Smooth muscle cell (in vitro differentiated cells): ENCODE measurements around the gene TRIM61. TPM values are rescaled to one million over a fixed set of nuclear protein-coding genes. Genes with fewer than 3 reads are reported as not detected.
"Not testable (repeated sequence)": the region's sequence is repeated elsewhere in the genome, so short reads cannot be mapped to it uniquely, and the experiment has no call there.

Experiments
- DNase-seq: peaks from one replicate; lab custom pipeline; 2025; ENCODE audit not compliant: unreplicated experiment; lab: John Stamatoyannopoulos, UW
- H2AFZ ChIP-seq: fragments of 200-600 bp; sonication (generic); 2 replicates; pipeline ENCODE4 v1.6.0; 2016; ENCODE audit warnings: antibody characterized with exemption, low read depth, mild to moderate bottlenecking
- H3F3A ChIP-seq: fragments of 200-600 bp; sonication (generic); 2 replicates; pipeline ENCODE4 v1.6.0; 2017; ENCODE audit warnings: antibody characterized with exemption, low read depth
- H3K27ac ChIP-seq: fragments of 200-600 bp; sonication (generic); 2 replicates; pipeline ENCODE4 v1.5.1; 2016; ENCODE audit warnings: low read depth, mild to moderate bottlenecking
- H3K27me3 ChIP-seq: fragments of 200-600 bp; sonication (generic); 2 replicates; pipeline ENCODE4 v1.6.1; 2016; ENCODE audit warnings: low read depth, mild to moderate bottlenecking
- H3K36me3 ChIP-seq: fragments of 200-600 bp; sonication (generic); 2 replicates; pipeline ENCODE4 v1.5.1; 2016; ENCODE audit warnings: low read depth
- H3K4me1 ChIP-seq: fragments of 200-600 bp; sonication (generic); 2 replicates; pipeline ENCODE4 v1.5.1; 2016; ENCODE audit warnings: low read depth
- H3K4me2 ChIP-seq: fragments of 200-600 bp; sonication (generic); 2 replicates; pipeline ENCODE4 v1.6.0; 2016; ENCODE audit warnings: mild to moderate bottlenecking
- H3K4me3 ChIP-seq: fragments of 200-600 bp; sonication (generic); 2 replicates; pipeline ENCODE4 v1.5.1; 2016; ENCODE audit warnings: mild to moderate bottlenecking
- H3K79me2 ChIP-seq: fragments of 200-600 bp; sonication (generic); 2 replicates; pipeline ENCODE4 v1.6.0; 2016; ENCODE audit warnings: low read depth, mild to moderate bottlenecking
- H3K9ac ChIP-seq: fragments of 200-600 bp; sonication (generic); 2 replicates; pipeline ENCODE4 v1.6.0; 2016; ENCODE audit warnings: low read depth
- H3K9me3 ChIP-seq: fragments of 200-600 bp; sonication (generic); replicated peaks from 2 replicates; pipeline ENCODE4 v1.5.1; 2016; ENCODE audit warnings: low read depth
- H4K20me1 ChIP-seq: fragments of 200-600 bp; sonication (generic); 2 replicates; pipeline ENCODE4 v1.6.0; 2016; ENCODE audit warnings: low read depth
- CTCF ChIP-seq: fragments of 200-600 bp; sonication (generic); IDR thresholded peaks from 2 replicates; pipeline ENCODE4 v1.5.1; 2017; ENCODE audit warnings: borderline replicate concordance, mild to moderate bottlenecking, antibody characterized with exemption; ENCODE audit not compliant: insufficient read depth, poor library complexity, severe bottlenecking
- WGBS: methylation state at CpG from one replicate; pipeline ENCODE4 v1.1.7; 2016; ENCODE audit warnings: low lambda C conversion rate; 5-methylcytosine and 5-hydroxymethylcytosine counted together
- polyA plus RNA-seq: library from polyadenylated mRNA; unstranded; fragments of >200 nt; fragmentation: Nextera tagmentation; extraction: Ambion mirVana; gene quantifications from 2 replicates; pipeline ENCODE4 v1.2.1, GENCODE V29; 2016
- total RNA-seq: library from RNA; depleted of rRNA; stranded (reverse); fragments of >200 nt; gene quantifications from 2 replicates; pipeline ENCODE4 v1.2.3, GENCODE V29; 2014

The TRIM61 gene
- total and polyA plus RNA-seq, 2 experiments from 2014 or later: not detected

DNA sequence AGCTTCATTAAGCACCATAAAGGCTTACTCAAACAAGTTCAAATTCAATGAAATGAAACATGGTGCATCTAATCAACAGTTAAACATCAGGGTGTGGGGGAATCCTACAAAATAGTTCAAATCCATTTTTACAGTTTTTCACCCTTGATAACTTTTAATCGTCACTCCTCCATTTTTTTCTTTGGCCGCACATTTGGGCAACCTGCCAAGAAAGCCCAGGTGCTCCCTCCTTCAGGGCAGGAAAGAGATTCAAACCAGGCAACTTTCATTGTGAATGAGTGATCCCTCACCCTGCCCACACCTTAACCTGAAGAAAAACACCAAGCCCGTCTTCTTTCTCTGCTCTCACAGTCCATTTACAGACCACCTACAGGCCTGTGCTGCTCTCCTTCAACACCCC lies 24.9 kb downstream of the TRIM61 start:
- no peak for DNase-seq
- TF ChIP-seq CTCF: no peak
- H4K20me1 ChIP-seq: no peaks in the 10 kb centered on the region
- no peaks in the 10 kb centered on the region for H3F3A ChIP-seq
- H3K36me3 ChIP-seq: no peaks in the 10 kb centered on the region
- H3K9me3 ChIP-seq: no peaks in the 10 kb centered on the region
- no peak overlapping the region for H3K4me2 ChIP-seq
- no peaks in the 10 kb centered on the region for H3K27me3 ChIP-seq
- H3K4me1 ChIP-seq: peaks cover 3% of the 10 kb centered on the region
- H3K9ac ChIP-seq: no peak overlapping the region
- no peak overlapping the region for H2AFZ ChIP-seq
- H3K27ac ChIP-seq: no peak overlapping the region
- H3K79me2 ChIP-seq: no peaks in the 10 kb centered on the region
- 93% methylated on average over 3 of the region's 3 CpGs for WGBS
- no peak overlapping the region for H3K4me3 ChIP-seq

DNA sequence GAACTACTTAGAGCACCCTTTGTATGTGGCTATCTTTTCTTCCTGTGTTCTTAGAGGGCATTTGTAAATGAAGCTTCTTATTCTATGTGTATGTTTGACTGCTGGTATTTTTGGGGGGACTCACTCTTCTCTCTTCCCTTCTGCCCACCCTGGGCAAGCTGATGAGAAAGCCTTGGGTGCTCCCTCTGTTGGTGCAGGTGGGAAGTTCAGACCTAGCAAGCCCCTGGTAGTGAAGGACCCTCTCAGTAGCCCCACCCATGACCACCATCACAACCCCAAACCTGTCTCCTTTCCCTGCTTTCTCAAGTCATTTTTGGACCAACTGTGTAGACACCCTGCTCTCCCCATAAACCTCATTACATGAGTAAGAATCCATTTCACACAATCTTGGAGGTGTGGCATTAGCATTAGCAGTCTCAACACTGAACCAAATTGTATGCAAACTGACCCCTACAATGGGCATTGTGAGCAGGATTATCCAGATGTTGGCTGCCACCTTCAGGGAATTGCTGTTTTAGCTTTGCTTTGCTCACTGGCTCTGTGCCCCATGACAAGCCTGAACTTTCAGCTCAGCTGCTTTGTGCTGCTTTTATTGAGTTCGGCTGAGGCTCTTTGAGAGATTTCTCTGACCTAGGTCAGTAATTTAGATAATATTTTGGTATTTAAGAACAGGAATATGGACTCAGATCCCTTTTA lies 27.9 kb downstream of the TRIM61 start:
- DNase-seq: no peak

GRCh38 chr4:164948975-164949374 lies 28.5 kb downstream of the TRIM61 start:
- H3K4me3 ChIP-seq: no peak overlapping the region
- no peaks in the 10 kb centered on the region for H3K36me3 ChIP-seq
- H3K79me2 ChIP-seq: no peaks in the 10 kb centered on the region
- 85% methylated on average over 4 of the region's 4 CpGs for WGBS
- H2AFZ ChIP-seq: no peak overlapping the region
- no peak overlapping the region for H3K27ac ChIP-seq
- H4K20me1 ChIP-seq: no peaks in the 10 kb centered on the region
- no peaks in the 10 kb centered on the region for H3K4me1 ChIP-seq
- H3K9me3 ChIP-seq: no peaks in the 10 kb centered on the region
- no peak for TF ChIP-seq CTCF
- H3F3A ChIP-seq: no peaks in the 10 kb centered on the region
- no peaks in the 10 kb centered on the region for H3K27me3 ChIP-seq
- H3K9ac ChIP-seq: no peak overlapping the region
- H3K4me2 ChIP-seq: no peak overlapping the region
- DNase-seq: no peak

More for the DNA sequence above, 27.9 kb downstream of the TRIM61 start:
- Histone ChIP-seq H3K27ac (no peak overlapping the region), H3K4me2 (no peak overlapping the region), H3K36me3 (no peaks in the 10 kb centered on the region), H3F3A (no peaks in the 10 kb centered on the region), H3K27me3 (no peaks in the 10 kb centered on the region), H3K4me3 (no peak overlapping the region), H3K9ac (no peak overlapping the region), H4K20me1 (no peaks in the 10 kb centered on the region), H2AFZ (no peak overlapping the region), H3K4me1 (no peaks in the 10 kb centered on the region), H3K79me2 (no peaks in the 10 kb centered on the region), H3K9me3 (no peaks in the 10 kb centered on the region)
- WGBS: 88% methylated on average over 1 of the region's 1 CpG
- no peak for TF ChIP-seq CTCF

DNA sequence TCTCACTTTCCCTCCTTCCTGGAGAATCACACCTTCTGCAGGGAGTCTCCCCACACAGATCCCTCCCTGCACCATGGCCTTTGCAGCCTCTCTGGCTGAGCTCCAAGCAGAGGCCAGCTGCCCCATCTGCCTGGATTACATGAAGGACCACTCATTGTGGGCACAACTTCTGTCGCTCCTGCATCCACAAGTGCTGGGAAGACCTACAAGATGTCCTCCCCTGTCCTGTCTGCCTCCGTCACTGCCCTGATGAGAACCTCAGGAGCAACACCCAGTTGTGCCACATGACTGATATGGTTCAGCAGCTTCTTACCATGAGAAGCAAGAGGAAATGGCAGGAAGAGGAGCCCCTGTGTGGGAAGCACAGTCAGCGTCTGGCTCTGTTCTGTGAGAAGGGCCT lies 29.5 kb downstream of the TRIM61 start:
- not testable (repeated sequence) for H3K4me3 ChIP-seq, H4K20me1 ChIP-seq, DNase-seq, H3K27me3 ChIP-seq, H3K9me3 ChIP-seq, H3K36me3 ChIP-seq, H3K4me2 ChIP-seq, H3K4me1 ChIP-seq, H3F3A ChIP-seq, H3K27ac ChIP-seq, H3K9ac ChIP-seq, H3K79me2 ChIP-seq, H2AFZ ChIP-seq
- 89% methylated on average over 3 of the region's 3 CpGs for WGBS
